PFSK-1 (cell line): ENCODE measurements around the gene RSF1.

Experiments used
- POLR2AphosphoS5 ChIP-seq: IDR thresholded peaks from 2 replicates; pipeline ENCODE4 v1.6.1; 2012; ENCODE audit warnings: low read depth, mild to moderate bottlenecking, control low read depth, low read length, moderate library complexity
- REST ChIP-seq, 2 experiments: IDR thresholded peaks; 2 replicates each; pipeline versions ENCODE4 v1.6.1 to v1.8.0; 2011 to 2012; ENCODE audit warnings: low read depth in 2 of 2, low read length in 2 of 2, control low read depth in 1 of 2, inconsistent platforms in 1 of 2, mild to moderate bottlenecking in 1 of 2, moderate library complexity in 1 of 2; ENCODE audit not compliant: insufficient read depth in 1 of 2
- SIN3A ChIP-seq: IDR thresholded peaks from 2 replicates; pipeline ENCODE4 v1.6.1; 2012; ENCODE audit warnings: mild to moderate bottlenecking, low read length, moderate library complexity, borderline replicate concordance; ENCODE audit not compliant: insufficient read depth
- TAF1 ChIP-seq: IDR thresholded peaks from 2 replicates; pipeline ENCODE4 v1.6.1; 2012; ENCODE audit warnings: low read length, control low read depth, borderline replicate concordance; ENCODE audit not compliant: insufficient read depth

GRCh38 chr11:77697865-77698264 is 122.7 kb downstream of the RSF1 start:
- TF ChIP-seq POLR2AphosphoS5: no peak
- no peak for TF ChIP-seq TAF1
- TF ChIP-seq REST (IDR thresholded peaks at IDR 0.05; ENCODE audit: insufficient read depth in 1 of 2, low read depth in 2 of 2, low read length in 2 of 2): no peak
- no peak for TF ChIP-seq SIN3A
